ENCODE results near the gene MED10.

The MED10 gene

GRCh38 chr5:6377905-6378765 lies at the start of gene MED10:
Gene MED10, minus strand, starts transcription at chr5:6378547. Its CDS starts 64 bp downstream, at chr5:6378483.
- DNase-seq: peak; percentile 98

GRCh38 chr5:6427694-6428093 lies 49.3 kb upstream of the MED10 start:
- no peak for DNase-seq

GRCh38 chr5:6424700-6425099 lies 46.4 kb upstream of the MED10 start:
- no peak for DNase-seq

- DNase-seq: no peak
Measured at GRCh38 chr5:6424110-6424659, 45.8 kb upstream of the MED10 start.

- no peak for DNase-seq
Measured at GRCh38 chr5:6423327-6424109, 45.2 kb upstream of the MED10 start.

- no peak for DNase-seq
Measured at GRCh38 chr5:6419340-6419852, 41.0 kb upstream of the MED10 start.

GRCh38 chr5:6418679-6419276 lies 40.4 kb upstream of the MED10 start:
- DNase-seq: no peak

- DNase-seq: no peak
Measured at GRCh38 chr5:6417657-6418056, 39.3 kb upstream of the MED10 start.

GRCh38 chr5:6412811-6413210 lies 34.5 kb upstream of the MED10 start:
- no peak for DNase-seq

- DNase-seq: no peak
Measured at GRCh38 chr5:6411141-6411540, 32.8 kb upstream of the MED10 start.

- DNase-seq: no peak
Measured at GRCh38 chr5:6410421-6410820, 32.1 kb upstream of the MED10 start.

- no peak for DNase-seq
Measured at GRCh38 chr5:6408627-6409446, 30.5 kb upstream of the MED10 start.

- no peak for DNase-seq
Measured at GRCh38 chr5:6408260-6408596, 29.9 kb upstream of the MED10 start.

- no peak for DNase-seq
Measured at GRCh38 chr5:6407558-6408259, 29.4 kb upstream of the MED10 start.

- DNase-seq: no peak
Measured at GRCh38 chr5:6405591-6405990, 27.2 kb upstream of the MED10 start.

- DNase-seq: no peak
Measured at GRCh38 chr5:6404129-6404528, 25.8 kb upstream of the MED10 start.

- no peak for DNase-seq
Measured at GRCh38 chr5:6403416-6403815, 25.1 kb upstream of the MED10 start.

- no peak for DNase-seq
Measured at GRCh38 chr5:6402939-6403338, 24.6 kb upstream of the MED10 start.

- DNase-seq: no peak
Measured at GRCh38 chr5:6401410-6401809, 23.1 kb upstream of the MED10 start.

- no peak for DNase-seq
Measured at GRCh38 chr5:6399980-6400910, 21.9 kb upstream of the MED10 start.

Measured in activated CD4-positive, alpha-beta T cell treated with anti-CD3 and anti-CD28 coated beads, Interleukin-2, Interleukin-6, amounts not matched to agents 100 ng/mL and 50 ng/mL, durations not matched to agents 16 hours and 8 hours (primary cell).